HEK293T (cell line): Measurements from ENCODE around the gene VDAC1.

ENCODE experiments used
- CTCF ChIA-PET: fragments of 350-600 bp; formaldehyde crosslinking; extraction: SDS; loops from one replicate; lab custom pipeline; 2021; ENCODE audit warnings: antibody characterized with exemption, inconsistent platforms; lab: Yijun Ruan, JAX
- POLR2A ChIA-PET: fragments of 350-600 bp; formaldehyde crosslinking; extraction: SDS; loops from one replicate; lab custom pipeline; 2020; ENCODE audit warnings: antibody characterized with exemption, inconsistent platforms; lab: Yijun Ruan, JAX
- DNase-seq: peaks from one replicate; pipeline ENCODE4 v3.0.0; 2012; ENCODE audit warnings: mixed read lengths; ENCODE audit errors: extremely low spot score
- ARNT ChIP-seq: fragments of 450-650 bp; IDR thresholded peaks from 2 replicates; pipeline ENCODE4 v1.6.1; 2017; ENCODE audit warnings: mild to moderate bottlenecking
- BHLHE40 ChIP-seq: fragments of 450-650 bp; IDR thresholded peaks from 2 replicates; pipeline ENCODE4 v1.6.1; 2016; ENCODE audit warnings: mild to moderate bottlenecking, moderate library complexity, borderline replicate concordance
- CTBP1 ChIP-seq: fragments of 450-650 bp; IDR thresholded peaks from 2 replicates; pipeline ENCODE4 v1.6.1; 2016; ENCODE audit warnings: borderline replicate concordance
- ELF4 ChIP-seq: fragments of 450-650 bp; IDR thresholded peaks from 2 replicates; pipeline ENCODE4 v1.6.1; 2017; ENCODE audit warnings: antibody characterized with exemption
- FOXA1 ChIP-seq: fragments of 450-650 bp; IDR thresholded peaks from 2 replicates; pipeline ENCODE4 v1.6.1; 2016; ENCODE audit warnings: mild to moderate bottlenecking
- FOXK2 ChIP-seq: fragments of 450-650 bp; IDR thresholded peaks from 2 replicates; pipeline ENCODE4 v1.6.1; 2016; ENCODE audit warnings: mild to moderate bottlenecking
- FOXM1 ChIP-seq: fragments of 450-650 bp; IDR thresholded peaks from 2 replicates; pipeline ENCODE4 v1.6.1; 2017; ENCODE audit warnings: mild to moderate bottlenecking, borderline replicate concordance
- HDGF ChIP-seq: fragments of 450-650 bp; IDR thresholded peaks from 2 replicates; pipeline ENCODE4 v1.6.1; 2017; ENCODE audit warnings: antibody characterized with exemption, borderline replicate concordance
- L3MBTL2 ChIP-seq: fragments of 450-650 bp; conservative IDR thresholded peaks from 2 replicates; pipeline ENCODE4 v1.6.1; 2016; ENCODE audit warnings: mild to moderate bottlenecking
- LEF1 ChIP-seq: fragments of 450-650 bp; IDR thresholded peaks from 2 replicates; pipeline ENCODE4 v1.6.1; 2017; ENCODE audit warnings: mild to moderate bottlenecking, borderline replicate concordance
- NFRKB ChIP-seq: fragments of 450-650 bp; IDR thresholded peaks from 2 replicates; pipeline ENCODE4 v1.6.1; 2016; ENCODE audit warnings: mild to moderate bottlenecking, moderate library complexity
- PKNOX1 ChIP-seq: fragments of 450-650 bp; IDR thresholded peaks from 2 replicates; pipeline ENCODE4 v1.6.1; 2016
- SP1 ChIP-seq: fragments of 450-650 bp; IDR thresholded peaks from 2 replicates; pipeline ENCODE4 v1.6.1; 2017
- SUZ12 ChIP-seq: fragments of 450-650 bp; IDR thresholded peaks from 2 replicates; pipeline ENCODE4 v1.6.1; 2016; ENCODE audit warnings: mild to moderate bottlenecking
- TARDBP ChIP-seq: fragments of 450-650 bp; IDR thresholded peaks from 2 replicates; pipeline ENCODE4 v1.6.1; 2016
- ZNF384 ChIP-seq: fragments of 450-650 bp; IDR thresholded peaks from 2 replicates; pipeline ENCODE4 v1.6.1; 2016

The VDAC1 gene

GRCh38 chr5:134004626-134005416 lies at the start of gene VDAC1:
TSS of gene VDAC1 (minus strand) at chr5:134004975. CDS start at chr5:133993012, 11,963 bp downstream.
- DNase-seq = peak; percentile 92
- ChIA-PET POLR2A (interaction anchor here (0.7 to 2.6 kb wide), 9 partner anchors 9 to 42 kb away, joined by 3 to 19 read pairs (median 6); partner anchors contain the start of gene C5orf15), CTCF (interaction anchor here (0.7 to 3.0 kb wide), 4 partner anchors 8 to 162 kb away, joined by 3 to 13 read pairs (median 8); no protein-coding TSS in a partner anchor)
- TF ChIP-seq SP1 (no peak), TARDBP (peak; percentile 56; the same call in 1 of the 2 replicates)

- no peak for DNase-seq
These were observed 49.1 kb upstream of the VDAC1 start for GRCh38 chr5:134053840-134054338.

GRCh38 chr5:134053314-134053839 lies 48.6 kb upstream of the VDAC1 start:
- CTCF ChIA-PET = interaction anchor here (0.8 kb wide), 1 partner anchor 14 kb away, joined by 3 read pairs; no protein-coding TSS in a partner anchor
- DNase-seq = no peak
- TF ChIP-seq ZNF384 = no peak
- no peak for TF ChIP-seq BHLHE40
- no peak for TF ChIP-seq ELF4
- TF ChIP-seq FOXM1 = no peak
- no peak for TF ChIP-seq SP1
- no peak for TF ChIP-seq ARNT
- POLR2A ChIA-PET = no interaction called here

More at GRCh38 chr5:134053840-134054338, 49.1 kb upstream of the VDAC1 start:
- CTCF ChIA-PET = interaction anchor here (0.7 to 0.8 kb wide), 2 partner anchors 14 to 88 kb away, joined by 3 to 4 read pairs; no protein-coding TSS in a partner anchor
- POLR2A ChIA-PET = no interaction called here
- TF ChIP-seq FOXK2 (no peak), HDGF (no peak), SUZ12 (no peak), BHLHE40 (no peak), LEF1 (no peak), TARDBP (no peak), SP1 (no peak), FOXA1 (no peak), PKNOX1 (no peak), L3MBTL2 (no peak), ELF4 (no peak), FOXM1 (no peak), NFRKB (no peak), CTBP1 (no peak), ZNF384 (no peak), ARNT (no peak)

- no peak for DNase-seq
- ChIA-PET CTCF (interaction anchor here (1.5 kb wide), 1 partner anchor 54 kb away, joined by 4 read pairs; no protein-coding TSS in a partner anchor), POLR2A (no interaction called here)
- TF ChIP-seq FOXM1 (no peak), CTBP1 (no peak), TARDBP (no peak), ZNF384 (no peak), NFRKB (no peak), LEF1 (no peak), SP1 (no peak)
These were observed 46.5 kb upstream of the VDAC1 start for GRCh38 chr5:134051305-134051704.

- CTCF ChIA-PET = interaction anchor here (1.7 to 1.8 kb wide), 2 partner anchors 9 to 92 kb away, joined by 5 read pairs; no protein-coding TSS in a partner anchor
- TF ChIP-seq ELF4 (no peak), FOXK2 (no peak), SUZ12 (no peak), CTBP1 (no peak), HDGF (no peak), NFRKB (no peak), FOXA1 (no peak), BHLHE40 (no peak), L3MBTL2 (no peak), PKNOX1 (no peak), TARDBP (no peak), FOXM1 (no peak), SP1 (no peak), ARNT (no peak), ZNF384 (no peak), LEF1 (no peak)
- DNase-seq = no peak
- POLR2A ChIA-PET = no interaction called here
These were observed 44.1 kb upstream of the VDAC1 start for GRCh38 chr5:134048864-134049263.

GRCh38 chr5:134047687-134048056 lies 42.9 kb upstream of the VDAC1 start:
- no peak for DNase-seq
- TF ChIP-seq HDGF (no peak), FOXK2 (no peak), FOXA1 (no peak)
- ChIA-PET CTCF (no interaction called here), POLR2A (no interaction called here)
